ENCODE results near the gene SPATA46. TPM values are rescaled to one million over a fixed set of nuclear protein-coding genes. Genes with fewer than 3 reads are reported as not detected.

The SPATA46 gene
- total and polyA plus RNA-seq, 4 donors = not detected

- Histone ChIP-seq H3K9ac (ENCODE audit: insufficient read depth in 1 of 2, low read length in 2 of 2) (no peak overlapping the region), H3K4me1 (ENCODE audit: control insufficient read depth in 5 of 5, insufficient read depth in 5 of 5, low read length in 5 of 5) (peaks cover 0 to 2% (median 0%) of the 10 kb centered on the region in 5 donors), H3K9me3 (ENCODE audit: control insufficient read depth in 4 of 4, insufficient read depth in 3 of 4, low read length in 3 of 4) (no peaks in the 10 kb centered on the region), H3K27ac (ENCODE audit: low read depth in 1 of 2, low read length in 1 of 2) (no peak overlapping the region), H3K27me3 (ENCODE audit: control insufficient read depth in 3 of 3, insufficient read depth in 3 of 3, low read length in 2 of 3) (no peaks in the 10 kb centered on the region), H3K4me3 (no peak overlapping the region), H3K36me3 (ENCODE audit: control insufficient read depth in 4 of 4, insufficient read depth in 4 of 4, low read length in 4 of 4) (peaks cover 0 to 2% (median 0%) of the 10 kb centered on the region in 4 donors)
- TF ChIP-seq CTCF (IDR thresholded peaks at IDR 0.05; ENCODE audit: control extremely low read depth, extremely low read depth) = no peak
- ATAC-seq (ENCODE audit: insufficient read depth, low FRiP score) = no peak
- 55 to 88% methylated on average over 1 of the region's 1 CpG for WGBS, 2 donors
- no peak for DNase-seq
Measured at GRCh38 chr1:162370161-162370560, 6.5 kb downstream of the SPATA46 start.

- DNase-seq (no peak), ATAC-seq (ENCODE audit: insufficient read depth, low FRiP score) (no peak)
- no peaks in the 10 kb centered on the region for H3K27me3 ChIP-seq (ENCODE audit: control insufficient read depth in 3 of 3, insufficient read depth in 3 of 3, low read length in 2 of 3)
- WGBS, 2 donors = 92% methylated on average over 7 of the region's 7 CpGs
- H3K4me1 ChIP-seq (ENCODE audit: control insufficient read depth in 5 of 5, insufficient read depth in 5 of 5, low read length in 5 of 5) = peaks cover 0 to 2% (median 0%) of the 10 kb centered on the region in 5 donors
- H3K27ac ChIP-seq (ENCODE audit: low read depth in 1 of 2, low read length in 1 of 2) = no peak overlapping the region
- peaks cover 0 to 2% (median 0%) of the 10 kb centered on the region in 4 donors for H3K36me3 ChIP-seq (ENCODE audit: control insufficient read depth in 4 of 4, insufficient read depth in 4 of 4, low read length in 4 of 4)
- H3K9me3 ChIP-seq (ENCODE audit: control insufficient read depth in 4 of 4, insufficient read depth in 3 of 4, low read length in 3 of 4) = no peaks in the 10 kb centered on the region
- no peak overlapping the region for H3K4me3 ChIP-seq
- no peak for TF ChIP-seq CTCF (IDR thresholded peaks at IDR 0.05; ENCODE audit: control extremely low read depth, extremely low read depth)
- H3K9ac ChIP-seq (ENCODE audit: insufficient read depth in 1 of 2, low read length in 2 of 2) = no peak overlapping the region
Measured at GRCh38 chr1:162369571-162369970, 7.1 kb downstream of the SPATA46 start.

- H3K27me3 ChIP-seq (ENCODE audit: control insufficient read depth in 3 of 3, insufficient read depth in 3 of 3, low read length in 2 of 3) = no peaks in the 10 kb centered on the region
- TF ChIP-seq CTCF (IDR thresholded peaks at IDR 0.05; ENCODE audit: control extremely low read depth, extremely low read depth) = no peak
- peaks cover 0 to 2% (median 0%) of the 10 kb centered on the region in 4 donors for H3K36me3 ChIP-seq (ENCODE audit: control insufficient read depth in 4 of 4, insufficient read depth in 4 of 4, low read length in 4 of 4)
- DNase-seq (no peak), ATAC-seq (ENCODE audit: insufficient read depth, low FRiP score) (no peak)
- WGBS, 2 donors = 55 to 70% methylated on average over 4 of the region's 4 CpGs
- peaks cover 0 to 2% (median 0%) of the 10 kb centered on the region in 5 donors for H3K4me1 ChIP-seq (ENCODE audit: control insufficient read depth in 5 of 5, insufficient read depth in 5 of 5, low read length in 5 of 5)
- no peak overlapping the region for H3K9ac ChIP-seq (ENCODE audit: insufficient read depth in 1 of 2, low read length in 2 of 2)
- H3K27ac ChIP-seq (ENCODE audit: low read depth in 1 of 2, low read length in 1 of 2) = no peak overlapping the region
- no peak overlapping the region for H3K4me3 ChIP-seq
- H3K9me3 ChIP-seq (ENCODE audit: control insufficient read depth in 4 of 4, insufficient read depth in 3 of 4, low read length in 3 of 4) = no peaks in the 10 kb centered on the region
Measured at GRCh38 chr1:162368451-162368850, 8.2 kb downstream of the SPATA46 start.

GRCh38 chr1:162367772-162368171, 8.9 kb downstream of the SPATA46 start:
- WGBS, 2 donors = 82 to 89% methylated on average over 10 of the region's 10 CpGs
- Histone ChIP-seq H3K36me3 (ENCODE audit: control insufficient read depth in 4 of 4, insufficient read depth in 4 of 4, low read length in 4 of 4) (peaks cover 0 to 2% (median 0%) of the 10 kb centered on the region in 4 donors), H3K4me1 (ENCODE audit: control insufficient read depth in 5 of 5, insufficient read depth in 5 of 5, low read length in 5 of 5) (peaks cover 0 to under 1% (median 0%) of the 10 kb centered on the region in 5 donors), H3K27ac (ENCODE audit: low read depth in 1 of 2, low read length in 1 of 2) (no peak overlapping the region), H3K9ac (ENCODE audit: insufficient read depth in 1 of 2, low read length in 2 of 2) (no peak overlapping the region), H3K9me3 (ENCODE audit: control insufficient read depth in 4 of 4, insufficient read depth in 3 of 4, low read length in 3 of 4) (no peaks in the 10 kb centered on the region), H3K27me3 (ENCODE audit: control insufficient read depth in 3 of 3, insufficient read depth in 3 of 3, low read length in 2 of 3) (no peaks in the 10 kb centered on the region), H3K4me3 (no peak overlapping the region)
- no peak for TF ChIP-seq CTCF (IDR thresholded peaks at IDR 0.05; ENCODE audit: control extremely low read depth, extremely low read depth)
- DNase-seq (peak in 1 of 3 donors; percentile 17), ATAC-seq (ENCODE audit: insufficient read depth, low FRiP score) (no peak)

Measured in lung (tissue), 12 donors.